K562 (cell line): ENCODE data around the gene UBXN1. TPM values are rescaled to one million over a fixed set of nuclear protein-coding genes. Genes with fewer than 3 reads are reported as not detected.

Experiments used
- ATAC-seq: fragments of 200-7000 bp; cut with Tn5 transposase; 3 replicates; pipeline ENCODE4 v1.9.1; 2020; ENCODE audit warnings: moderate library complexity
- BruUV-seq: library from RNA; stranded (reverse); fragments of 400-500 nt; replicated peaks from 2 replicates; lab custom pipeline; 2021; lab: Mats Ljungman, UMichigan
- CTCF ChIA-PET: fragments of 300-600 bp; formaldehyde crosslinking; extraction: SDS; loops from one replicate; lab custom pipeline; 2021; ENCODE audit warnings: low intra/inter-chr PET ratio; lab: Yijun Ruan, JAX
- POLR2A ChIA-PET: fragments of 300-600, 350-650 bp; sonication (Branson Sonifier 250); formaldehyde crosslinking; extraction: SDS; loops from one replicate; lab custom pipeline; 2021; ENCODE audit warnings: antibody characterized with exemption, inconsistent platforms; lab: Yijun Ruan, JAX
- DNase-seq, 4 experiments: peaks; one replicate each; pipeline versions ENCODE4 v3.0.0 to v3.0.0-alpha.2; 2011 to 2018; ENCODE audit warnings: low spot score in 3 of 4, mixed read lengths in 3 of 4; ENCODE audit errors: extremely low read depth in 1 of 4
- FAIRE-seq: peaks from 2 replicates; lab custom pipeline; 2011; peaks lifted over from hg19 to GRCh38; lab: Jason Lieb, UNC
- H2AFZ ChIP-seq: 2 replicates; pipeline ENCODE4 v1.6.0; 2011; ENCODE audit warnings: low read depth, low read length, control low read depth, inconsistent platforms
- H3K27ac ChIP-seq: fragments of 200-600 bp; 3 replicates; pipeline ENCODE4 v1.8.0; 2011; ENCODE audit warnings: low read depth, mild to moderate bottlenecking, control low read depth, inconsistent platforms, low read length, moderate library complexity, mixed read lengths; ENCODE audit errors: extremely low read depth
- H3K27me3 ChIP-seq, 2 experiments: fragments of 300-600 bp in 1 of 2; 2 replicates in 1 of 2; 3 replicates in 1 of 2; pipeline versions ENCODE4 v1.6.0 to v1.8.0; 2011; ENCODE audit warnings: inconsistent platforms in 2 of 2, low read length in 2 of 2, mild to moderate bottlenecking in 1 of 2, mixed read lengths in 1 of 2, moderate library complexity in 1 of 2; ENCODE audit not compliant: control insufficient read depth in 2 of 2, insufficient read depth in 2 of 2
- H3K36me3 ChIP-seq: fragments of 300-600 bp; 3 replicates; pipeline ENCODE4 v1.8.0; 2011; ENCODE audit warnings: mild to moderate bottlenecking, low read length, inconsistent platforms; ENCODE audit not compliant: control insufficient read depth, insufficient read depth
- H3K4me1 ChIP-seq, 2 experiments: fragments of 200-600 bp in 1 of 2; replicated peaks in 1 of 2; 2 replicates in 1 of 2; 3 replicates in 1 of 2; pipeline versions ENCODE4 v1.5.1 to v1.8.0; 2011; ENCODE audit warnings: inconsistent platforms in 2 of 2, low read length in 2 of 2, mild to moderate bottlenecking in 1 of 2, mixed read lengths in 1 of 2, moderate library complexity in 1 of 2; ENCODE audit not compliant: control insufficient read depth in 2 of 2, insufficient read depth in 2 of 2
- H3K4me2 ChIP-seq: 2 replicates; pipeline ENCODE4 v1.6.1; 2011; ENCODE audit warnings: low read length, control low read depth, inconsistent platforms, mixed read lengths; ENCODE audit not compliant: insufficient read depth
- H3K4me3 ChIP-seq: fragments of 200-600 bp; sonication (generic), shearing (Covaris generic); 2 replicates; pipeline ENCODE4 v1.5.1; 2016; ENCODE audit warnings: control low read depth, inconsistent platforms
- H3K79me2 ChIP-seq: fragments of 200-600 bp; 3 replicates; pipeline ENCODE4 v1.8.0; 2011; ENCODE audit warnings: low read length, inconsistent platforms; ENCODE audit not compliant: control insufficient read depth, insufficient read depth
- H3K9ac ChIP-seq, 2 experiments: 2 replicates each; pipeline versions ENCODE4 v1.6.0 to v1.6.1; 2011; ENCODE audit warnings: low read depth in 2 of 2, low read length in 2 of 2, control low read depth in 1 of 2, inconsistent platforms in 1 of 2, mild to moderate bottlenecking in 1 of 2, mixed read lengths in 1 of 2; ENCODE audit not compliant: insufficient read depth in 1 of 2
- H3K9me1 ChIP-seq: one replicate; pipeline ENCODE4 v1.6.0; 2011; ENCODE audit warnings: inconsistent platforms, mild to moderate bottlenecking, low read length, moderate library complexity; ENCODE audit not compliant: control insufficient read depth, insufficient read depth
- H3K9me3 ChIP-seq: replicated peaks from 2 replicates; pipeline ENCODE4 v1.5.1; 2011; ENCODE audit warnings: low read depth, low read length, inconsistent platforms; ENCODE audit not compliant: control insufficient read depth, insufficient read depth
- H4K20me1 ChIP-seq: replicated peaks from 2 replicates; pipeline ENCODE4 v1.6.1; 2011; ENCODE audit warnings: low read length, inconsistent platforms, mixed read lengths; ENCODE audit not compliant: control insufficient read depth, insufficient read depth
- DNMT1 ChIP-seq: fragments of 450-650 bp; IDR thresholded peaks from 2 replicates; pipeline ENCODE4 v1.6.1; 2016; ENCODE audit warnings: antibody characterized with exemption, mild to moderate bottlenecking
- WGBS: fragments of 100-300 bp; shearing (Covaris generic); methylation state at CpG from one replicate; pipeline ENCODE4 v1.1.6; 2016; ENCODE audit warnings: low coverage, mixed read lengths; ENCODE audit not compliant: insufficient coverage; ENCODE audit errors: missing lambda C conversion rate; 5-methylcytosine and 5-hydroxymethylcytosine counted together
- in situ Hi-C: fragments of 300-500 bp; cut with MboI; formaldehyde crosslinking; loops from 4 replicates; pipeline ENCODE4 v1.15.0; 2018; ENCODE audit warnings: inconsistent platforms, mixed read lengths
- intact Hi-C: fragments of 100-400 bp; cut with micrococcal nuclease; formaldehyde crosslinking; loops from 2 replicates; pipeline ENCODE4 v1.14.2; 2022
- polyA plus RNA-seq, 8 experiments: library from polyadenylated mRNA; depleted of rRNA in 4 of 8; stranded (reverse) in 5 of 8; unstranded in 3 of 8; fragments of >200 nt; fragmentation: Nextera tagmentation in 2 of 8; fragmentation: Illumina TruSeq in 1 of 8; extraction: Ambion mirVana in 2 of 8; extraction: Trizol in 1 of 8; gene quantifications; 2 replicates each; pipeline versions ENCODE4 v1.2.1 to v1.2.3, GENCODE V29; 2011 to 2014; ENCODE audit warnings: inconsistent platforms in 1 of 8, missing spikeins in 1 of 8
- total RNA-seq, 7 experiments: library from RNA; depleted of rRNA in 6 of 7; stranded (reverse); fragments of >200 nt in 6 of 7; fragmentation: Illumina TruSeq in 2 of 7; extraction: Trizol in 2 of 7; gene quantifications; 2 replicates each; pipeline versions ENCODE4 v1.2.1 to v1.2.3, GENCODE V29; 2011 to 2021; ENCODE audit warnings: low replicate concordance in 1 of 7
- TF ChIP-seq, protein P1 (sequence below): sonication (generic); formaldehyde crosslinking; IDR thresholded peaks from 2 replicates; pipeline ENCODE4 v1.8.1; 2023; ENCODE audit warnings: mild to moderate bottlenecking, missing genetic modification reagents

UBXN1 gene
- total and polyA plus RNA-seq, 9 of the 15 experiments (the other 6 are each of a cell fraction or from before 2014, with no cell fraction given): 4.8 to 263 (median 99.7) TPM

DNA sequence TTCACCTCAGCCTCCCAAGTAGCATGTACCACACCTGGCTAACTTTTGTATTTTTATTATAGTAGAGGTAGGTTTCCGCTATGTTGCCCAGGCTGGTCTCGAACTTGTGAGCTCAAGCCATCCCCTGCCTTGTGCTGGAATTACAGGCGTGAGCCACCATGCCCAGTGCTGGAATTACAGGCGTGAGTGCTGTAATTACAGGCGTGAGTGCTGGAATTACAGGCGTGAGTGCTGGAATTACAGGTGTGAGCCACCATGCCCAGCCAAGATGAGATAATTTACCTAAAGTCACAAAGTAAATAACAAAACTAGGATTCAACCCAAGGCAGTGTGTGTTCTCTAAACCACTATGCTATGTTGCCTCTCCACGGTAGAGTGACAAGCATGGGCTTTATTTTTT, 3.6 kb upstream of the UBXN1 start:
- intact Hi-C loops: loop anchor here (5.0 kb wide), 2 partner anchors 200 to 300 kb away; partner anchors contain the start of gene SLC3A2
- in situ Hi-C loops: no loop called here
- Histone ChIP-seq H3K36me3 (peaks cover 8% of the 10 kb centered on the region), H3K9me1 (no peaks in the 10 kb centered on the region), H4K20me1 (no peaks in the 10 kb centered on the region), H3K27me3 (no peaks in the 10 kb centered on the region), H3K9me3 (no peaks in the 10 kb centered on the region), H2AFZ (peak overlapping the region; percentile 71), H3K4me1 (peaks cover 16 to 34% of the 10 kb centered on the region in 2 experiments; a peak in 4 of 5 replicates), H3K79me2 (peaks cover 19% of the 10 kb centered on the region), H3K9ac (peak overlapping the region in 1 of 2 experiments; percentile 41; a peak in 1 of 4 replicates), H3K4me3 (no peak overlapping the region), H3K27ac (peak overlapping the region; percentile 67), H3K4me2 (no peak overlapping the region)
- no TSS peak for BruUV-seq
- TF ChIP-seq DNMT1: no peak
- TF ChIP-seq, protein P1, sequence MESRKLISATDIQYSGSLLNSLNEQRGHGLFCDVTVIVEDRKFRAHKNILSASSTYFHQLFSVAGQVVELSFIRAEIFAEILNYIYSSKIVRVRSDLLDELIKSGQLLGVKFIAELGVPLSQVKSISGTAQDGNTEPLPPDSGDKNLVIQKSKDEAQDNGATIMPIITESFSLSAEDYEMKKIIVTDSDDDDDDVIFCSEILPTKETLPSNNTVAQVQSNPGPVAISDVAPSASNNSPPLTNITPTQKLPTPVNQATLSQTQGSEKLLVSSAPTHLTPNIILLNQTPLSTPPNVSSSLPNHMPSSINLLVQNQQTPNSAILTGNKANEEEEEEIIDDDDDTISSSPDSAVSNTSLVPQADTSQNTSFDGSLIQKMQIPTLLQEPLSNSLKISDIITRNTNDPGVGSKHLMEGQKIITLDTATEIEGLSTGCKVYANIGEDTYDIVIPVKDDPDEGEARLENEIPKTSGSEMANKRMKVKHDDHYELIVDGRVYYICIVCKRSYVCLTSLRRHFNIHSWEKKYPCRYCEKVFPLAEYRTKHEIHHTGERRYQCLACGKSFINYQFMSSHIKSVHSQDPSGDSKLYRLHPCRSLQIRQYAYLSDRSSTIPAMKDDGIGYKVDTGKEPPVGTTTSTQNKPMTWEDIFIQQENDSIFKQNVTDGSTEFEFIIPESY: peak; percentile 40; the same call in 1 of the 2 replicates
- WGBS: 79% methylated on average over 7 of the region's 7 CpGs
- ChIA-PET CTCF (no interaction called here), POLR2A (interaction anchor here (0.5 to 2.9 kb wide), 4 partner anchors 10 to 91 kb away, joined by 3 to 17 read pairs (median 6); partner anchors contain the start of genes C11orf98, CSKMT, LBHD1 and TUT1)
- no peak for ATAC-seq
- FAIRE-seq: no peak
- DNase-seq: no peak
